Activated CD4-positive, alpha-beta T cell treated with anti-CD3 and anti-CD28 coated beads, Interleukin-2, amount 10 ng/mL, durations not matched to agents 24 days and 14 days (primary cell): ENCODE results near the gene SOST. TPM values are rescaled to one million over a fixed set of nuclear protein-coding genes. Genes with fewer than 3 reads are reported as not detected.

Source experiments
- DNase-seq: peaks from one replicate; pipeline ENCODE4 v3.0.0; 2022
- H3K27ac Mint-ChIP-seq: one replicate; pipeline ENCODE4 v1.8.0; 2022; ENCODE audit warnings: mild to moderate bottlenecking, mixed read lengths
- H3K27me3 Mint-ChIP-seq: one replicate; pipeline ENCODE4 v1.8.0; 2022; ENCODE audit warnings: mixed read lengths
- H3K36me3 Mint-ChIP-seq: one replicate; pipeline ENCODE4 v1.8.0; 2022; ENCODE audit warnings: low read depth, mild to moderate bottlenecking, mixed read lengths
- H3K4me1 Mint-ChIP-seq: one replicate; pipeline ENCODE4 v1.8.0; 2021; ENCODE audit warnings: mixed read lengths
- H3K4me3 Mint-ChIP-seq: one replicate; pipeline ENCODE4 v1.8.0; 2022; ENCODE audit warnings: mild to moderate bottlenecking, moderate library complexity, mixed read lengths
- H3K9me3 Mint-ChIP-seq: one replicate; pipeline ENCODE4 v1.8.0; 2021; ENCODE audit warnings: mixed read lengths
- intact Hi-C: fragments of 100-400 bp; cut with micrococcal nuclease; formaldehyde crosslinking; loops from one replicate; pipeline ENCODE4 v1.15.1; 2023
- total RNA-seq: library from RNA; stranded (reverse); gene quantifications from 2 replicates; pipeline ENCODE4 v1.2.3, GENCODE V29; 2022

The SOST gene
- total RNA-seq, 1 donor from 2014 or later, result not detected

DNA sequence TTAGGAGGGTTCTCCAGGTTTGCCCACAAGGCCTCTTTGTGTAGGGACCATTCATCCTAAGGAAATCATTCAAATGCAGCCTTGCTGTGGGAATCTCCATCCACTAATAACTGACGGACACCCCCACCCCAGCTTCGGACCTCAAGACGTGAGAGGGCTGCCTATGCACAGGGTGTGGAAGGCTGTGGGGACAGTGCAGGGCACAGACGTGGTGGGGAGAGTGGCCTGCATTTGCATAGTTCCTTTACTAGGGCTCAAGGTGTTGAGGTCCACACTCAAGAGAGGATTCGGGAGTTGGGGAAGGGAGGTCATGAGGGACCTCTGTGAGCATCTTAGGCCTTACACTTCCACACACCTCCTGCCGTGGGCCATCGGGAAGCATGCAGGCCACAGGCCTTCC is 10.4 kb upstream of the SOST start:
- DNase-seq, result no peak
- Mint-ChIP-seq H3K27ac (no peak overlapping the region), H3K4me3 (no peak overlapping the region), H3K9me3 (no peaks in the 10 kb centered on the region), H3K4me1 (peaks cover 2% of the 10 kb centered on the region), H3K36me3 (peaks cover 12% of the 10 kb centered on the region), H3K27me3 (no peaks in the 10 kb centered on the region)
- intact Hi-C loops, result no loop called here

DNA sequence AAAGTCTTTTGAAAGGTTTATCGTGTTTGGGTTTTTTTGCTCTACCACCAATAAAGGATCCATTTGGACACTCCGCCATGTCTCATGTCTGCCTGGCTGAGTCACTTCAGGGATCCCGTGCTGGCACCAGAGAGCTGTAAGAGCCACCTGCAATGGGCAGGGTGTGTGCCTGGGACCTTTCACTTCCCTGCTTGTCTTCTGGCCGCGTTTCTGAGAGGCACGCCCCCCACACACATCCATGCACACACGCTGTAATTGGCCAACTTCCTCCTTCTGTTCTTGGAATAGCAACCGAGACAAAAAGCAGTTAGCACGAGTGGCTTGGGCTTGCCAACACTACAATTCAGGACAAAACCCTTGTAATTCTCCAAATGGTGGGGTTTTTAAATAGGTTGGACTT is 9.8 kb upstream of the SOST start:
- intact Hi-C loops, result no loop called here
- Mint-ChIP-seq H3K27ac (no peak overlapping the region), H3K36me3 (peaks cover 9% of the 10 kb centered on the region), H3K4me1 (peaks cover 1% of the 10 kb centered on the region), H3K9me3 (no peaks in the 10 kb centered on the region), H3K4me3 (no peak overlapping the region), H3K27me3 (no peaks in the 10 kb centered on the region)
- no peak for DNase-seq

DNA sequence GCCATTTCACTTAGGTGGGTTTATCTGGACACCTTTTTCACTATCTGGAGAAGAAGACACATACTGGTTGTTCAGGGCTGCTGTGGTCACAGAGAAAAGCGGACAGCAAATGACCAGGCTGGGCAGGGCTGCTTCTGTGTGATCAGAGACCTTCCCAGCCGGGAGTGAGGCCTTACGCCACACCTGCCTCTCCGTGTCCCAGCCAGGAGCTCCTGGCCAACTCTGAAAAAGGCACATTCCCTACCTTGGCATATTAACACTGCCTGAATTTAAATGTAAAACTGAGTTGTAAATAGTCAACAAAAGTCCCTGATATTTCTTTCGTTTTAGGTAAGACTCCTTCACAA is 9.1 kb upstream of the SOST start:
- peaks cover 4% of the 10 kb centered on the region for H3K36me3 Mint-ChIP-seq

DNA sequence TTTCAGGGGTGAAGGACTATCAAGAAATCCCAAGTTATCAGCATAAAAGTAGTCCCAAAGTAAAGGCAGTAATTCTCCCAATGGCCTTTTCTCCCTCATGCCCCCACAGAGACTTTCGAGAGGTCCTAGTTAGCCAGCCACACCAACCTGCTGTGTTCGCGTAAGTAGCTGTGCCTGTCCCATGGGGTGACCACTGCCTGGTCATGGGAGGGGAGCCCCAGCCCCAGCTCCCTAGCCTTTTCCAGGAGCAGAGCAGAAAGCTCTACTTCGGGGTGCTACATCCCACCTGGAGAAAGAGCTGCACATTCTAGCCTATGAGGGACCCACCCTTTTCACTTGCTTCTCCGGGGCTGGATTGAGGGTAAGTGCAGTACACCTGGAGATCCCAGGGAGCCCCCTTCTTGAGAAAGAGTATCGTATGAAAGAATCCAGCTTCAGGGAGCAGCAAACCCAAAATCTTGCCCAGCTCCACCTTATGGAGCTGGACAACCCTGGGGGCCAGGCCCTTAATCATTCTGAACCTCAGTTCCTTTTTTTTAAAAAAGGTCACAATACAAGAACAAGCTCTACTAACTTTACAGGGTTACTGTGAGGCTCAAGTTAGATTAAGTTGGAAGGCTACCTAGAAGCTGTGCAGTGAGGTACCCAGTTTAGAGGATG is 8.6 kb upstream of the SOST start:
- no peak for DNase-seq
- no peaks in the 10 kb centered on the region for H3K9me3 Mint-ChIP-seq
- H3K4me3 Mint-ChIP-seq, result no peak overlapping the region
- intact Hi-C loops, result no loop called here
- H3K36me3 Mint-ChIP-seq, result no peaks in the 10 kb centered on the region
- H3K4me1 Mint-ChIP-seq, result no peaks in the 10 kb centered on the region
- no peaks in the 10 kb centered on the region for H3K27me3 Mint-ChIP-seq
- H3K27ac Mint-ChIP-seq, result no peak overlapping the region

More for the DNA sequence above, 9.1 kb upstream of the SOST start:
- H3K9me3 Mint-ChIP-seq, result no peaks in the 10 kb centered on the region
- DNase-seq, result no peak
- no peak overlapping the region for H3K27ac Mint-ChIP-seq
- H3K4me3 Mint-ChIP-seq, result no peak overlapping the region
- no peaks in the 10 kb centered on the region for H3K4me1 Mint-ChIP-seq
- intact Hi-C loops, result no loop called here
- H3K27me3 Mint-ChIP-seq, result no peaks in the 10 kb centered on the region

DNA sequence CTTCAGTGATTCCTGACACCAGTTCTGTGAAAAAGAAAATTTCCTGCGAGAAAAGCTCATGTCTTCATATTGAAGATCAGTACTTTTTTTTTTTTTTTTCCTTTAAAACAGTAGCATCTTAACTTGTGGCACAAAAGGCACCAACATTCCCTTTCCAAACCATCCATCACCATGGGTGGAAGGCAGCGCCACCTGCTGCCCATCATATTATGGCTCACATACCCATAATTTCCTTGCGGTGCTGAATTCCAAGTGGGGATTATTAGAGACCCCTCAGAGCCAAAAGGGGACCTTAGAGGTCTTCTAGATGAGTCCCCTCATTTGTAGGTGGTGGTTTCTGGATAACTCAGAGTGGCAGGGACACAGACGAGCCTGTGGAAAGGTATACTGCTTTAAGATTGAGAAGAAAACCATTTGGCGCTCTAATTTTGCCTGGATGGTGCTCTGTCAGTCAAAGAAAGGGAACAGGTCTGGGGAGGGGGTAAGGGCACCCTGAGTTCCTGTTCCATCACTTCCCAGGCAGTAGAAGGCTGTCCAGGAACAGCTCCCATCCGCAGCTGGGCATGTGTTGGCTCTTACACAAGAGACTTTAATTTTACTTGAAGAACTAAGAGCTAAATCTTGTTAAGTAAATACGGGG is 7.9 kb upstream of the SOST start:
- DNase-seq, result peak; percentile 79
- Mint-ChIP-seq H3K4me1 (no peaks in the 10 kb centered on the region), H3K4me3 (no peak overlapping the region), H3K27me3 (no peaks in the 10 kb centered on the region), H3K9me3 (no peaks in the 10 kb centered on the region), H3K36me3 (no peaks in the 10 kb centered on the region), H3K27ac (no peak overlapping the region)
- intact Hi-C loops, result no loop called here

DNA sequence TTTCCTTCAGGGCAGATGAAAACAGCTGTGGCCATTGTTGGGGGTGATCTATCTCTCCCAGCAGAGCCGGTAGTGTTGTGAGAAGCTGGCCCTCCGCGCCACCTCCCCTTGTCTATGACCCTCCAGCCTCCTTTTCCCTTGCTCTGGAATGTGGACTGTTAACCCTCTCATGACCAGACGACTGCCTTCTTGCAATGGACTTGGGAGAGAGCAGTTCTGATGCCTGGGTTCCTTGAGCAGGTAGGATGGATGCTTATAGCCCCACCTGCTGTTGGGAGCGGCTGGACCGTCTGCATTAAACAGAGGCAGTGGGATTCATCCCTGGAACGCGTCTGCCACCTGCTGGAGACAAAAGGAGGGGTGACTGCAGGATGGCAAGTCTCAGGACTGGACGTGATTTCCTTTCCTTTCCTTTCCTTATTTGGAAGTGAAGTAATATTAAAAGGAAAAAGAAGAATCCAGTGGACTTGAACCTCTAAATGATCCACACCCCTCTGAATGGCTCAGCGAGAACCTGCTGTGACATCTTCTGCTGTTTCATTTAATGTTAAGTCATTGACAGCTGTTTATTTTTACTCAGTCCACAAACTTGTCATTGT is 1.8 kb upstream of the SOST start:
- peak; percentile 97 for DNase-seq
- H3K4me3 Mint-ChIP-seq, result no peak overlapping the region
- H3K36me3 Mint-ChIP-seq, result no peaks in the 10 kb centered on the region
- no peak overlapping the region for H3K27ac Mint-ChIP-seq
- intact Hi-C loops, result loop anchor here (1.0 kb wide), 2 partner anchors 66 to 184 kb away; no protein-coding TSS in a partner anchor
- peaks cover 18% of the 10 kb centered on the region for H3K27me3 Mint-ChIP-seq
- no peaks in the 10 kb centered on the region for H3K9me3 Mint-ChIP-seq
- H3K4me1 Mint-ChIP-seq, result no peaks in the 10 kb centered on the region

DNA sequence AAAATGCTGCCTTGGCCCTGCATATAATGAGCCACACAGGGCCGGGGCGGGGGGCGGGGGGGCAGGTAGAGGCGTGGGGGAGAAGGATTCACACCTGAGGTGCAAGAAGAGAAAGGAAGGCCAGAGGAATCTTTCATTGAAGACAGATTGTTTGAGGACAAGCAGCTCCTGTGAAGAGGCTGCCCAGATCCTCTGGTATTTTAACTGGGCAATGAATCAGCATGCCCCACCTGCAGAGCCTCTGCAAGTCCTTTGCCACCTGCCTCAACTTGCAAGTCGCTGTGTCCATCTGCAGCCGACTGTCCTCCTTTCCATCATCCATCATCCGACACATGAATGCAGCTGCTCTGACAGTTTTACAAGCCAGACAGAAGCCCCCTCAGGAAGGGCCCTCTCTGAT is 1.2 kb upstream of the SOST start:
- H3K36me3 Mint-ChIP-seq, result no peaks in the 10 kb centered on the region
- H3K4me3 Mint-ChIP-seq, result no peak overlapping the region
- no peaks in the 10 kb centered on the region for H3K9me3 Mint-ChIP-seq
- DNase-seq, result no peak
- H3K27ac Mint-ChIP-seq, result no peak overlapping the region
- intact Hi-C loops, result loop anchor here (1.0 kb wide), 2 partner anchors 66 to 184 kb away; no protein-coding TSS in a partner anchor
- H3K27me3 Mint-ChIP-seq, result peaks cover 18% of the 10 kb centered on the region
- H3K4me1 Mint-ChIP-seq, result no peaks in the 10 kb centered on the region

DNA sequence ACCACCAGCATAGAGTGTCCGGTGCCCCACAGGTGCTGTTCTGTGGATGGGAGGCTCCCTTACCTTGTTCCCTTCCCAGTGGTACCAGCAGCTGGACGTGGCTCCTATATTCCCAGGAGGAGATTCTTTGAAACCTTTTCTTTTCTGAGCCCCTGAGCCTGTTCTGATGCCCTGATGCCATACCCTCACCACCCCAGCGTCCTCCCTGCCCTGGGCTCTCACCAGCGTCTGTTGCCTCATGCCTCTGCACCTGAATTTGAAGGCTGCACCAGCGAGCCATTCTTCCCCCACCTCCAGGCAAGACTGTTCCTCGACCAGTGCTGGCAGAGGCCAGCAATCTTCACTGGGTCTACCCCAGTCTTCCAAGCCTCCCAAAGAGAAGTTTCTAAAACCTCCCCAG is 505 bp downstream of the SOST start:
- peaks cover 4% of the 10 kb centered on the region for H3K4me1 Mint-ChIP-seq
- no peak for DNase-seq
- no peak overlapping the region for H3K27ac Mint-ChIP-seq
- H3K9me3 Mint-ChIP-seq, result no peaks in the 10 kb centered on the region
- H3K36me3 Mint-ChIP-seq, result no peaks in the 10 kb centered on the region
- H3K4me3 Mint-ChIP-seq, result no peak overlapping the region
- intact Hi-C loops, result no loop called here
- H3K27me3 Mint-ChIP-seq, result peaks cover 31% of the 10 kb centered on the region

DNA sequence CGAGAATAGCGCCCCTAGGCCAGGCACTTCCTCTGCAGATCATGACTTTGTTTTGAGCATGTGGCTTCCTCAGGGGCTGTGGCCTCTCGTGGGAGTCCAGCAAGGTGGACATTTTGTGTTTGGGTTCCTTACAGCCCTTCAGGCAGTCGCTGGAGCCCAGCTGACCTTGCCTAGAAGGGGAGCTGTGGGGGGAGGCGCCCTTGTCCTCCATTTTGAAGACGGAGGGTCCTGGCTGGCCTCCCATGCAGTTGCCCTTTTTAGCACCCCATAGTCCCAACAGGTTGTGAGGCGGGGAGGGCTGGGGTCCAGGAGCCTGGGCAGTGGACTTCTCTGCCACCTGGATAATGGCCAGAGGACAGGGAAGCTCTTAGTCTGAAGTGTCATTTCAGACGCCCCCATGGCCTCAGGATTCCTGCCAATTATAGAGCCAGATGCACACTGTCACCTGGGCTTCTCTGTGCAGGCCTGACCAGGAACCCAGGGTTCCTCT is 1.4 kb downstream of the SOST start:
- Mint-ChIP-seq H3K27me3 (peaks cover 38% of the 10 kb centered on the region), H3K36me3 (no peaks in the 10 kb centered on the region), H3K27ac (no peak overlapping the region), H3K4me1 (peaks cover 6% of the 10 kb centered on the region), H3K9me3 (no peaks in the 10 kb centered on the region), H3K4me3 (no peak overlapping the region)
- DNase-seq, result no peak
- intact Hi-C loops, result no loop called here

DNA sequence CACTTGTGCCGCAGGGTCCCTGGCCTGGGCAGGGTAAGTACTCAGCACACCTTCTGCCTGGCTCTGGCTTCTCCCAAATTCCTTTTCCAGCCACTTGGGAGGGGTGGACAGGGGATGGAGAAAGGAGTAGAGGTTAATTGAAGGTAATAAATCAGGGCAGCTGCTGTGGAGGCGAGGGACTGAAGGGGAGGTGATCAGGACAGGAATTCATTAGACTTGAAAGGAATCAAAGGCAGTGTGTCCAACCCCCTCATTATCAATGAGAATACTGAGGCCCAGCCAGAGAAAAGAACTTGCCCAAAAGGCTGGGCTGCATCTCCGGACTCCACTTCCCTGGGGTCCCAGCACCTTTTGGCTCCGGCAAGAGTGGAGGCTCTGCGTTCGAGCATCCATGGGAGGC is 2.4 kb downstream of the SOST start:
- H3K27me3 Mint-ChIP-seq, result peaks cover 42% of the 10 kb centered on the region
- no peaks in the 10 kb centered on the region for H3K36me3 Mint-ChIP-seq
- no peak overlapping the region for H3K4me3 Mint-ChIP-seq
- H3K4me1 Mint-ChIP-seq, result peaks cover 6% of the 10 kb centered on the region
- intact Hi-C loops, result no loop called here
- no peak overlapping the region for H3K27ac Mint-ChIP-seq
- H3K9me3 Mint-ChIP-seq, result no peaks in the 10 kb centered on the region
- DNase-seq, result no peak

DNA sequence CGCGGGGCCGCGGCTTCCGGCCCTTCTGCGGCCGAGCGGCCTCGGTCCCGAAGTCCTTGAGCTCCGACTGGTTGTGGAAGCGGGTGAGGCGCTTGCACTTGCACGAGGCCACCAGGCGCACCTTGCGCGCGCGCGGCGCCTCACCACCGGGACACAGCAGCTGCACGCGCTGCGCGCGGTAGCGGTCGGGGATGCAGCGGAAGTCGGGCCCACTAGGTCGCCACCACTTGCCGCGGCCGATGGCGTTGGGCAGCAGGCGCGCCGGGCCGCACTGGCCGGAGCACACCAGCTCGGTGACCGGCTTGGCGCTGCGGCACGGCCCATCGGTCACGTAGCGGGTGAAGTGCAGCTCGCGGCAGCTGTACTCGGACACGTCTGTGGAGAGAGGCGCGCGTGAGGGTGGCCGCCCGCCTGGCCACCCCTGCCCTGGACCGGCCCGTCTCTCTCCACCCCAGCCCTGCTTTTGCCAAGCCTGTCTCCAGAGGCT is 3.2 kb downstream of the SOST start:
- peaks cover 43% of the 10 kb centered on the region for H3K27me3 Mint-ChIP-seq
- intact Hi-C loops, result no loop called here
- H3K4me3 Mint-ChIP-seq, result no peak overlapping the region
- peaks cover 6% of the 10 kb centered on the region for H3K4me1 Mint-ChIP-seq
- DNase-seq, result peak; percentile 73
- no peak overlapping the region for H3K27ac Mint-ChIP-seq
- no peaks in the 10 kb centered on the region for H3K9me3 Mint-ChIP-seq
- H3K36me3 Mint-ChIP-seq, result no peaks in the 10 kb centered on the region

DNA sequence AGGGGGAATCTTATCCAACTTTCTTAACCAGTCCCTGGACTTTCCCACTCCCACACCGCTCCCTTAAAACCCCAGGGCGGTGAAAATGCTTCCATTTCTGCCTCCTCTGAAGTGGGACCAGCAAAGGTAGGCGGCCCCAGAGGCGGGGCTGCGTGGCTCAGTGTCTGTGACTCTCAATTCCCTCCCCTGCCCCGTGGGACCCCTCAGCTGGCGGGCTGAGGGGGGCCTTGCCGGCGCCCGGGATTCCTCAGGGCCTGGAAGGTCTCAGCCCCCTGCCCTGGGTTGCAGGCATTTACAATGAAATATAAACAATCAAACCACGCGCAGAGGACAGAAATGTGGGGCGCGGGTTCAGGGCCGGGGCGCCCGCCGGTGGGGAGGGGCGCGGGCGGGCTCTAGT is 3.6 kb downstream of the SOST start:
- Mint-ChIP-seq H3K27ac (no peak overlapping the region), H3K27me3 (peaks cover 47% of the 10 kb centered on the region), H3K36me3 (no peaks in the 10 kb centered on the region), H3K4me3 (no peak overlapping the region), H3K9me3 (no peaks in the 10 kb centered on the region), H3K4me1 (peaks cover 8% of the 10 kb centered on the region)
- intact Hi-C loops, result no loop called here
- no peak for DNase-seq

DNA sequence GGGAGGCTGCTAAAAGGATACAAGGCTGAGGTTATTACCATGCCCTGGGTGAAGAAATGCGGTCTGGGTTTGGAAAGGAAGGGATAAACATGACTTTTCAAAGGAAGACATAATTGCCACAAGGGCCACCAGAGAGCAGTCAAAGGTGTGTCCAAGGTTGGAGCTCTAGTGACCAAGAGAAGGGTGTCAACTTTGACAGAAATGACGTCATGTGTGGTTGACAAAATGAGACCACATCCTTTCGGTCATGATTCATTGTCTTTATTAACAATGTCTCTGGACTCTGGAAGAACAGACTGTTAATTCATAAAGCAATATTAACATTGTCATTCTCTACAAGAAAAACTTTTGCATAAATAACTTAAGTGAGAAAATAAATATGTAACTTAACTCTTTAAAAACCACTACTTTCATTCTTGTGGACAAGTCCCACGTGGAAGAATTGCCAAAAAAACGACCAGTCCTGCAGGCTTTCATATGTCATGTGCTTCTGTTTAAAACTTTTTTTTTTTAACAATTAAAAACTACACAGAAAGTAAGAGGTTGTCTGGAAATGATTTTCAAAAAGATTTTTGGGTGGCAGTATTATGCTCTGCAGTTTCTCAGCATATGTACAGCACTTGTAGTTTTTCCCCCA is 5.0 kb downstream of the SOST start:
- Mint-ChIP-seq H3K27ac (no peak overlapping the region), H3K9me3 (no peaks in the 10 kb centered on the region), H3K4me1 (peaks cover 11% of the 10 kb centered on the region), H3K36me3 (no peaks in the 10 kb centered on the region), H3K27me3 (peaks cover 51% of the 10 kb centered on the region), H3K4me3 (no peak overlapping the region)
- DNase-seq, result no peak
- intact Hi-C loops, result no loop called here

DNA sequence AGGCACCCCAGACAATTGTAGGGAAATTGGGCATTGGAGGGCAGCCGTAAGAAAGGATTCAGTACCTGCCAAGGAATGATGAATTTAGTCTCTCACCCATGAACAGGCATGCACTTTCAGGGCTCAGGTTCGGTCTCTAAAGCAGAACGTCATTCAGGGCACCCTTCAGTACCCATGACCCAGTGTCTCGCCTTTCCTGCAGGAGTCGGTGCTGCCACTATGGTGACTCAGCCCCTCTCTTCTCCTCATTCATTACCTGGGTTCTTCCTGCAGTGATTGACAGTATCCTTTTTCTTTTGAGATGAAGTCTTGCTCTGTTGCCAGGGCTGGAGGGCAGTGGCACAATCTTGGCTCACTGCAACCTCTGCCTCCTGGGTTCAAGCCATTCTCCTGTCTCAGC is 8.4 kb downstream of the SOST start:
- DNase-seq, result no peak
- Mint-ChIP-seq H3K27ac (no peak overlapping the region), H3K4me1 (peaks cover 11% of the 10 kb centered on the region), H3K9me3 (no peaks in the 10 kb centered on the region), H3K4me3 (no peak overlapping the region), H3K27me3 (peaks cover 52% of the 10 kb centered on the region), H3K36me3 (no peaks in the 10 kb centered on the region)
- intact Hi-C loops, result no loop called here
